Mesenchymal stem cell (in vitro differentiated cells and primary cell): ENCODE results near the gene ACOX2.

Source experiments
- DNase-seq: peaks from one replicate; pipeline ENCODE4 v3.0.0-alpha.2; 2013
- H2AFZ ChIP-seq: one replicate; pipeline ENCODE4 v1.6.1; 2013; ENCODE audit warnings: low read depth, mild to moderate bottlenecking, control low read depth, inconsistent platforms, low read length, moderate library complexity
- H2AK5ac ChIP-seq: 2 replicates; pipeline ENCODE4 v1.6.1; 2013; ENCODE audit warnings: low read length, moderate library complexity, mild to moderate bottlenecking, inconsistent platforms; ENCODE audit not compliant: severe bottlenecking
- H2BK120ac ChIP-seq: one replicate; pipeline ENCODE4 v1.6.1; 2013; ENCODE audit warnings: low read depth, mild to moderate bottlenecking, inconsistent platforms, low read length, moderate library complexity
- H2BK12ac ChIP-seq, 2 experiments: one replicate each; pipeline ENCODE4 v1.6.1; 2013; ENCODE audit warnings: inconsistent platforms in 2 of 2, low read length in 2 of 2, mild to moderate bottlenecking in 2 of 2, moderate library complexity in 2 of 2, control low read depth in 1 of 2
- H2BK15ac ChIP-seq: one replicate; pipeline ENCODE4 v1.6.1; 2013; ENCODE audit warnings: mild to moderate bottlenecking, low read depth, inconsistent platforms; ENCODE audit not compliant: poor library complexity, severe bottlenecking
- H2BK5ac ChIP-seq: 2 replicates; pipeline ENCODE4 v1.6.1; 2013; ENCODE audit warnings: low read depth, mild to moderate bottlenecking, low read length, control low read depth, inconsistent platforms; ENCODE audit not compliant: poor library complexity, severe bottlenecking
- H3K14ac ChIP-seq, 2 experiments: one replicate each; pipeline ENCODE4 v1.6.1; 2013; ENCODE audit warnings: inconsistent platforms in 2 of 2, low read length in 2 of 2, control low read depth in 1 of 2, mild to moderate bottlenecking in 1 of 2, moderate library complexity in 1 of 2
- H3K18ac ChIP-seq, 2 experiments: one replicate each; pipeline ENCODE4 v1.6.1; 2013; ENCODE audit warnings: inconsistent platforms in 2 of 2, low read length in 2 of 2, control low read depth in 1 of 2, low read depth in 1 of 2, mild to moderate bottlenecking in 1 of 2
- H3K23ac ChIP-seq, 2 experiments: one replicate each; pipeline ENCODE4 v1.6.1; 2013; ENCODE audit warnings: inconsistent platforms in 2 of 2, low read length in 2 of 2, mild to moderate bottlenecking in 2 of 2, moderate library complexity in 2 of 2, control low read depth in 1 of 2
- H3K27ac ChIP-seq: 2 replicates; pipeline ENCODE4 v1.5.1; 2013; ENCODE audit warnings: mild to moderate bottlenecking, moderate library complexity, low read length, control low read depth, inconsistent platforms; ENCODE audit not compliant: poor library complexity, severe bottlenecking
- H3K27me3 ChIP-seq, 2 experiments: 2 replicates each; pipeline versions ENCODE4 v1.6.1 to v1.7.0; 2013; ENCODE audit warnings: low read length in 2 of 2, mild to moderate bottlenecking in 2 of 2, moderate library complexity in 2 of 2, control low read depth in 1 of 2, inconsistent platforms in 1 of 2; ENCODE audit not compliant: control insufficient read depth in 1 of 2, insufficient read depth in 1 of 2
- H3K36me3 ChIP-seq, 2 experiments: 2 replicates each; pipeline versions ENCODE4 v1.6.1 to v1.7.0; 2013; ENCODE audit warnings: low read length in 2 of 2, control low read depth in 1 of 2, inconsistent platforms in 1 of 2, low read depth in 1 of 2, mild to moderate bottlenecking in 1 of 2; ENCODE audit not compliant: insufficient read depth in 2 of 2, control insufficient read depth in 1 of 2
- H3K4ac ChIP-seq, 2 experiments: one replicate each; pipeline ENCODE4 v1.6.1; 2013; ENCODE audit warnings: inconsistent platforms in 2 of 2, low read length in 2 of 2, mild to moderate bottlenecking in 2 of 2, moderate library complexity in 2 of 2, control low read depth in 1 of 2, low read depth in 1 of 2
- H3K4me1 ChIP-seq: 2 replicates; pipeline ENCODE4 v1.6.1; 2013; ENCODE audit warnings: low read depth, low read length, control low read depth; ENCODE audit not compliant: control insufficient read depth, insufficient read depth
- H3K4me2 ChIP-seq: 2 replicates; pipeline ENCODE4 v1.6.1; 2013; ENCODE audit warnings: low read length, mild to moderate bottlenecking, inconsistent platforms; ENCODE audit not compliant: poor library complexity, severe bottlenecking
- H3K4me3 ChIP-seq, 2 experiments: 2 replicates each; pipeline versions ENCODE4 v1.5.1 to v1.7.0; 2013; ENCODE audit warnings: low read length in 2 of 2, mild to moderate bottlenecking in 2 of 2, control low read depth in 1 of 2, low read depth in 1 of 2; ENCODE audit not compliant: insufficient read depth in 1 of 2
- H3K79me1 ChIP-seq: replicated peaks from 2 replicates; pipeline ENCODE4 v1.6.1; 2013; ENCODE audit warnings: mild to moderate bottlenecking, control low read depth, low read length, inconsistent platforms; ENCODE audit not compliant: poor library complexity, severe bottlenecking
- H3K9ac ChIP-seq: 2 replicates; pipeline ENCODE4 v1.7.0; 2013; ENCODE audit warnings: mild to moderate bottlenecking, low read length, moderate library complexity
- H3K9me3 ChIP-seq: 2 replicates; pipeline ENCODE4 v1.7.0; 2013; ENCODE audit warnings: mild to moderate bottlenecking, low read length; ENCODE audit not compliant: control insufficient read depth
- H4K8ac ChIP-seq: one replicate; pipeline ENCODE4 v1.6.1; 2013; ENCODE audit warnings: inconsistent platforms, mild to moderate bottlenecking, low read length, moderate library complexity
- H4K91ac ChIP-seq: one replicate; pipeline ENCODE4 v1.6.1; 2013; ENCODE audit warnings: mild to moderate bottlenecking, low read length, inconsistent platforms
- WGBS: methylation state at CpG from one replicate; pipeline ENCODE4 v1.1.7; 2013; ENCODE audit warnings: mixed read lengths; 5-methylcytosine and 5-hydroxymethylcytosine counted together

The ACOX2 gene

GRCh38 chr3:58562498-58562897 lies 25.5 kb upstream of the ACOX2 start:
- WGBS = 94% methylated on average over 4 of the region's 4 CpGs
- Histone ChIP-seq H3K36me3 (no peaks in the 10 kb centered on the region), H3K9me3 (no peaks in the 10 kb centered on the region), H3K9ac (no peak overlapping the region), H4K8ac (peak overlapping the region; percentile 14), H3K4me3 (no peak overlapping the region), H3K23ac (no peak overlapping the region), H3K18ac (no peak overlapping the region), H2BK5ac (no peak overlapping the region), H3K27me3 (no peaks in the 10 kb centered on the region), H3K4me1 (peaks cover 10% of the 10 kb centered on the region), H2BK12ac (no peak overlapping the region), H3K4me2 (no peak overlapping the region), H4K91ac (peak overlapping the region; percentile 44), H3K27ac (no peak overlapping the region), H3K79me1 (no peaks in the 10 kb centered on the region), H2AFZ (no peak overlapping the region), H2BK120ac (no peak overlapping the region), H3K4ac (no peak overlapping the region), H3K14ac (no peak overlapping the region), H2AK5ac (peak overlapping the region; percentile 54), H2BK15ac (no peak overlapping the region)
- no peak for DNase-seq

- no peak overlapping the region for H2BK5ac ChIP-seq
- H3K9ac ChIP-seq = no peak overlapping the region
- H2BK12ac ChIP-seq = no peak overlapping the region
- H3K27ac ChIP-seq = peak overlapping the region; percentile 71
- H3K36me3 ChIP-seq = no peaks in the 10 kb centered on the region
- no peak overlapping the region for H3K4me3 ChIP-seq
- H4K91ac ChIP-seq = no peak overlapping the region
- 44% methylated on average over 10 of the region's 12 CpGs for WGBS
- no peak overlapping the region for H3K23ac ChIP-seq
- H3K27me3 ChIP-seq = no peaks in the 10 kb centered on the region
- no peak overlapping the region for H3K14ac ChIP-seq
- peaks cover 10% of the 10 kb centered on the region for H3K4me1 ChIP-seq
- peak; percentile 82 for DNase-seq
- no peak overlapping the region for H2BK15ac ChIP-seq
- no peak overlapping the region for H3K4me2 ChIP-seq
- H2BK120ac ChIP-seq = no peak overlapping the region
- H3K79me1 ChIP-seq = no peaks in the 10 kb centered on the region
- H2AK5ac ChIP-seq = no peak overlapping the region
- H3K4ac ChIP-seq = no peak overlapping the region
- no peak overlapping the region for H3K18ac ChIP-seq
- H4K8ac ChIP-seq = no peak overlapping the region
- H3K9me3 ChIP-seq = no peaks in the 10 kb centered on the region
- no peak overlapping the region for H2AFZ ChIP-seq
Observed at GRCh38 chr3:58560771-58561311, 23.9 kb upstream of the ACOX2 start.

GRCh38 chr3:58559586-58559985 lies 22.6 kb upstream of the ACOX2 start:
- WGBS = 94% methylated on average over 4 of the region's 5 CpGs
- H3K27ac ChIP-seq = no peak overlapping the region
- DNase-seq = no peak
- H3K79me1 ChIP-seq = no peaks in the 10 kb centered on the region
- H3K18ac ChIP-seq = no peak overlapping the region
- no peak overlapping the region for H4K91ac ChIP-seq
- H3K4me2 ChIP-seq = no peak overlapping the region
- H3K4me1 ChIP-seq = peaks cover 7% of the 10 kb centered on the region
- no peak overlapping the region for H2BK5ac ChIP-seq
- H2BK120ac ChIP-seq = no peak overlapping the region
- H3K27me3 ChIP-seq = peaks cover 0 to 8% of the 10 kb centered on the region in 2 experiments
- no peaks in the 10 kb centered on the region for H3K36me3 ChIP-seq
- no peak overlapping the region for H3K4me3 ChIP-seq
- no peak overlapping the region for H2AFZ ChIP-seq
- H3K4ac ChIP-seq = no peak overlapping the region
- no peak overlapping the region for H2BK15ac ChIP-seq
- no peak overlapping the region for H4K8ac ChIP-seq
- H3K9ac ChIP-seq = no peak overlapping the region
- peak overlapping the region; percentile 0 for H2AK5ac ChIP-seq
- H3K14ac ChIP-seq = no peak overlapping the region
- H3K23ac ChIP-seq = no peak overlapping the region
- peak overlapping the region in 1 of 2 experiments; percentile 64 for H2BK12ac ChIP-seq
- no peaks in the 10 kb centered on the region for H3K9me3 ChIP-seq

GRCh38 chr3:58557491-58557890 lies 20.5 kb upstream of the ACOX2 start:
- Histone ChIP-seq H3K4me1 (peaks cover 3% of the 10 kb centered on the region), H3K36me3 (no peaks in the 10 kb centered on the region), H2AK5ac (no peak overlapping the region), H3K23ac (no peak overlapping the region), H2BK5ac (no peak overlapping the region), H3K4ac (no peak overlapping the region), H2BK15ac (no peak overlapping the region), H3K18ac (no peak overlapping the region), H3K14ac (no peak overlapping the region), H3K27me3 (peaks cover 0 to 10% of the 10 kb centered on the region in 2 experiments), H3K4me2 (no peak overlapping the region), H2BK120ac (no peak overlapping the region), H3K4me3 (no peak overlapping the region), H2BK12ac (no peak overlapping the region), H4K8ac (no peak overlapping the region), H4K91ac (no peak overlapping the region), H3K79me1 (no peaks in the 10 kb centered on the region), H3K27ac (no peak overlapping the region), H3K9ac (peak overlapping the region; percentile 4), H3K9me3 (no peaks in the 10 kb centered on the region), H2AFZ (no peak overlapping the region)
- DNase-seq = no peak
- 95% methylated on average over 6 of the region's 6 CpGs for WGBS
